ENCODE measurements around the gene LAS1L. TPM values are rescaled to one million over a fixed set of nuclear protein-coding genes. Genes with fewer than 3 reads are reported as not detected.
A peak's percentile ranks its signal among the peaks of the same experiment; 100 is the strongest.

Gene LAS1L
- 23.9 and 39.6 TPM in 2 replicates for total RNA-seq

DNA sequence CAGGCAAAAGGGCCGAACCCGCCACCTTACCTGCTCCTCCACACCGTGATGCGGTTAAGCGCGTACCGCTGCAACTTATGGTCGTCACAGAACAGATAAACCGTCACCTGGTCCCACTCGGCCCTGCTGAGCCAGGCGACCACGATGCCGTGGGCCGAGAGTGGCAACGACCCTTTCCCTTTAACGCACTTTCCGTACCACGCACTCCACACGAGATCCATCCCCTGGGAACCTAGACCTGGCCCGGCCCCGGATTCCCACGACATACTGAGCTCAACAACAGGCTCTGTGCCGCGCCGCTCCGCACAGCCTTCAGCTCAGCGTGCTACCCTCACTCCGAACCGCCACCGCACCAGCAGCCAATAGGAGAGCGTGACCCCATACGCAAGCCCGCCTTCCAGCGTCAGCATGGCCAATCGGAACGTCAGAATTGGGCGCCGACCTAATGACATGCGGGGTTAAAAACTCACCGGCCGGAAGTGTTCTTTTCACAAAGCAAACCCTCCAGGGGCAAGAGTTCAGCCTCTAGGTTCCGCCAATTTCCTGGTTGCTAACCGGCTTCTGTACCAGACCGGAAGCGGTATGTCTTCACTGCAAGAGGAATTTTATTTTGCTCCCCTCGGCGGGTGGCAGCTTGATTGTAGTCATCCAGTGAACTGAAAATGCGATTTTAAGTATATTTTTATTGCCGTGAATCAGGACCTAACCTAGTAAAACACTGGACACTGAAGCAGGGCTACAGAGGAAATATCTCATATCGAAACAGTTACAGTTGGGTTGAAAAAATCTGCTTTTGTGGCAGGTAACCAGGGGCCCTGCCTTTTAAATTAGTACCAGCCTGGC, at the start of gene LAS1L:
Gene LAS1L (minus strand): TSS at position 338 of the 843 bp plus-strand sequence. CDS start 72 bp downstream, at position 266.
- TF ChIP-seq CTCF (conservative IDR thresholded peaks at IDR 0.05; ENCODE audit: low read depth, low read length) = no peak
- DNase-seq (ENCODE audit: low read depth) = peak; percentile 73
- peak within 1 kb of the TSS; percentile 67 for H3K4me3 ChIP-seq (ENCODE audit: low read depth, low read length)

DNA sequence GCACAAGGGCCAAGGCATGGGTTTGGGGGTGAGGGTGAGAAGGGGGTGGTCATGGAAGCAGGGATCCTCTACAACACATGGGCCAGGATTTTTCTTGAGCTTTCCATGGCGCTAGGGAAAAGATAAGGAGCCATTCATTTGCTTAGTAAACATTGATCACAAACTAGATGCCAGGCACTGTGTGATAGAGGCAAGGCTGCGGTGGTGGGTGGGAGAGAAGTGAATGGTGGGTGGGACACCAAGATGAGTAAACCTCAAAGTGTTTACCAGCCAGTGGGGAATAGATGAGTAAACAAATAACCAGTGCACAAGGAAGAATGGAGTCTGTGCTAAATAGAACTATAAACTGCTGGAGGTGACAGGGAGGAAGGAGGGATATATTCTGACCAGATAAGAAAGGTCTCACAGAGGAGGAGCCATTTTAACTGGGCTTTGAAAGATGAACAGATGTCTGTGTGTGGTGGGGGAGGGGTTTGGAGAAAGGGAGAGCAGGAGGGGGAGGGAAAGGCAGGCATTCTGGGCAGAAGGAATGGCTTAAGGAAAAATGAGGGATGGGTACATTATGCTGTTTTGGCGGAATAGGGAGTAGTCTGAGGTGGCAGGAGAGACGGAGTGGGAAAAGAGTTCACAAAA, 48.0 kb upstream of the LAS1L start:
- no peak for DNase-seq (ENCODE audit: low read depth)
- no peak overlapping the region for H3K4me3 ChIP-seq (ENCODE audit: low read depth, low read length)
- TF ChIP-seq CTCF (conservative IDR thresholded peaks at IDR 0.05; ENCODE audit: low read depth, low read length) = no peak

DNA sequence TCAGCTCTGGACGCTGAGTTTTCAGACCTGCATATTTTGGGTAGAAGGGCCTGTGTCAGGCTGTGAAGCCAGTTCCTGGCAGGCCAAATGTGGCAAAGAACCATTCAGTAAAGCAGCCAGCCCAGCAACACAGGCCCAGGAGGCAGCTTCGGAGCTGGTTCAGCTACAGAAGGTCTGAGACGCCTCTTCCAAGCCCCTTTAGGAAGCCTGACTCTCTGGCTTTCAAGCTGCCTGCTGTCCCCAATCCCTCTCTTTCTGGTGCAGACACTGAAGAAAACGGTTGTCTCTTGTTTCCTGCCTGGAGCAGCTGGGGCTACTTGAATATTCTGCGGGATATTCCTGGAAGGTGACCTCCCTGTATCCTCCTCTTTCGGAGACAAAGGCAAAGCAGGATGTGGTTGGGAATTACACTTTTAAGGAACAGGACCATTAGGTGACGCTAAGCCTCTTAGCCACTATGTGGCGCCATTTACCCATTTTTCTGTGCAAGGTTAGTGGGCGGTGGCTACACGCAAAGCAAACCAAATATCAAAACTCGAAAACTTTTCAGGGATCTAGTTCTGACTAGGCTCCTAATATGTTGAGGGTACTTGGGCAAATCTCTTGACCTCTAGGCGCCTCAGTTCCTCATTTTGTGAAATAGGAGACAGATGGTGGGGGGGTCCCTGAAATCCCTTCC, 47.2 kb upstream of the LAS1L start:
- no peak for DNase-seq (ENCODE audit: low read depth)
- TF ChIP-seq CTCF (conservative IDR thresholded peaks at IDR 0.05; ENCODE audit: low read depth, low read length) = peak; percentile 71

GRCh38 chrX:65578346-65578745, 43.8 kb upstream of the LAS1L start:
- no peak overlapping the region for H3K4me3 ChIP-seq (ENCODE audit: low read depth, low read length)
- TF ChIP-seq CTCF (conservative IDR thresholded peaks at IDR 0.05; ENCODE audit: low read depth, low read length) = no peak
- DNase-seq (ENCODE audit: low read depth) = no peak

More for the DNA sequence above, 47.2 kb upstream of the LAS1L start:
- H3K4me3 ChIP-seq (ENCODE audit: low read depth, low read length) = no peak overlapping the region

- TF ChIP-seq CTCF (conservative IDR thresholded peaks at IDR 0.05; ENCODE audit: low read depth, low read length) = no peak
- H3K4me3 ChIP-seq (ENCODE audit: low read depth, low read length) = no peak overlapping the region
- no peak for DNase-seq (ENCODE audit: low read depth)
These were observed 41.6 kb upstream of the LAS1L start for GRCh38 chrX:65576160-65576559.

- no peak for DNase-seq (ENCODE audit: low read depth)
- TF ChIP-seq CTCF (conservative IDR thresholded peaks at IDR 0.05; ENCODE audit: low read depth, low read length) = no peak
- H3K4me3 ChIP-seq (ENCODE audit: low read depth, low read length) = no peak overlapping the region
These were observed 40.4 kb upstream of the LAS1L start for GRCh38 chrX:65575022-65575421.
